Lower leg skin (tissue), 4 donors: ENCODE measurements around the gene FLYWCH2. TPM values are rescaled to one million over a fixed set of nuclear protein-coding genes. Genes with fewer than 3 reads are reported as not detected.

ENCODE experiments used
- DNase-seq, 2 donors: peaks; one replicate each; pipeline ENCODE4 v3.0.0-alpha.2; 2019; ENCODE audit warnings: low spot score in 2 of 2
- H3K4me3 ChIP-seq: fragments of 200-600 bp; sonication (generic); 2 replicates; pipeline ENCODE4 v1.5.1; 2017; ENCODE audit warnings: mild to moderate bottlenecking, low read depth; ENCODE audit not compliant: poor library complexity, severe bottlenecking
- POLR2A ChIP-seq, 2 donors: fragments of 450-650 bp; IDR thresholded peaks; one replicate each; pipeline ENCODE4 v1.6.1; 2016 to 2017; ENCODE audit warnings: antibody characterized with exemption in 2 of 2, mild to moderate bottlenecking in 1 of 2, moderate library complexity in 1 of 2
- WGBS, 2 donors: methylation state at CpG; one replicate each; pipeline ENCODE4 v1.1.5; 2018; 5-methylcytosine and 5-hydroxymethylcytosine counted together
- intact Hi-C: fragments of 100-400 bp; cut with DNase I; formaldehyde crosslinking; loops from one replicate; pipeline ENCODE4 v1.15.0; 2023; ENCODE audit warnings: low total_unique reads
- total RNA-seq, 4 donors: library from RNA; depleted of rRNA; stranded (reverse); fragments of >200 nt; gene quantifications; one replicate each; pipeline ENCODE4 v1.1.0, GENCODE V29; 2016
- TF ChIP-seq, protein P1 (sequence below), 3 donors: fragments of 450-650 bp; IDR thresholded peaks; one replicate each; pipeline ENCODE4 v1.5.1; 2016; ENCODE audit warnings: antibody characterized with exemption in 3 of 3, mild to moderate bottlenecking in 3 of 3, moderate library complexity in 2 of 3

Gene FLYWCH2
- total RNA-seq, 4 donors from 2014 or later: 36.4 to 44.6 (median 40.3) TPM

DNA sequence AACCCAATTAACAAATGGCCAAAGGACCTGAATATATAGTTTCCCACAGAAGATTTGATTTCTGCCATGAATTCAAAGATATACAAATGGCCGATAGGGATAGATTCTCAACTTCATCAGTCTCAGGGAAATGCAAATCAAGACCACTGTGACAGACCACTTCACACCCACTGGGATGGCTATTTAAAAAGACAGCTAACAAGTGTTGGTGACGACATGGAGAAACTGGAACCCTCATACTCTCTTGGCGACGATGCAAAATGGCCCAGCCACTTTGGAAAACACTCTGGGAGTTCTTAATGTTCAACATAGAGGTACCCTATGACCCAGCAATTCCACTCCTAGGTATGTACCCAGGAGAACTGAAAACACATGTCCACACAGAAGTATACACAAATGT is 63.6 kb downstream of the FLYWCH2 start:
- H3K4me3 ChIP-seq: no peak overlapping the region
- DNase-seq: no peak
- WGBS, 2 donors: 95 to 97% methylated on average over 4 of the region's 4 CpGs
- intact Hi-C loops: no loop called here
- TF ChIP-seq, protein P1, sequence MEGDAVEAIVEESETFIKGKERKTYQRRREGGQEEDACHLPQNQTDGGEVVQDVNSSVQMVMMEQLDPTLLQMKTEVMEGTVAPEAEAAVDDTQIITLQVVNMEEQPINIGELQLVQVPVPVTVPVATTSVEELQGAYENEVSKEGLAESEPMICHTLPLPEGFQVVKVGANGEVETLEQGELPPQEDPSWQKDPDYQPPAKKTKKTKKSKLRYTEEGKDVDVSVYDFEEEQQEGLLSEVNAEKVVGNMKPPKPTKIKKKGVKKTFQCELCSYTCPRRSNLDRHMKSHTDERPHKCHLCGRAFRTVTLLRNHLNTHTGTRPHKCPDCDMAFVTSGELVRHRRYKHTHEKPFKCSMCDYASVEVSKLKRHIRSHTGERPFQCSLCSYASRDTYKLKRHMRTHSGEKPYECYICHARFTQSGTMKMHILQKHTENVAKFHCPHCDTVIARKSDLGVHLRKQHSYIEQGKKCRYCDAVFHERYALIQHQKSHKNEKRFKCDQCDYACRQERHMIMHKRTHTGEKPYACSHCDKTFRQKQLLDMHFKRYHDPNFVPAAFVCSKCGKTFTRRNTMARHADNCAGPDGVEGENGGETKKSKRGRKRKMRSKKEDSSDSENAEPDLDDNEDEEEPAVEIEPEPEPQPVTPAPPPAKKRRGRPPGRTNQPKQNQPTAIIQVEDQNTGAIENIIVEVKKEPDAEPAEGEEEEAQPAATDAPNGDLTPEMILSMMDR (IDR thresholded peaks at IDR 0.05): no peak
- no peak for TF ChIP-seq POLR2A (IDR thresholded peaks at IDR 0.05)

Other genes with a start within 250 kb of the FLYWCH2 start
- gene KCTD5, start 200.7 kb upstream of the FLYWCH2 start, total RNA-seq: 10 to 100 TPM; 34.9 to 61.9 (median 51.1) TPM
- 1 to 10 TPM; 1.3 to 5.0 (median 2.0) TPM for gene PRSS27, start 163.0 kb upstream of the FLYWCH2 start, total RNA-seq
- 100 to 1,000 TPM; 257 to 830 (median 272) TPM for gene SRRM2, start 130.6 kb upstream of the FLYWCH2 start, total RNA-seq
- gene ELOB, start 105.9 kb upstream of the FLYWCH2 start, total RNA-seq: 1,000 to 10,000 TPM in 1 of 4 donors, 100 to 1,000 TPM in 3; 244 to 2,128 (median 328) TPM
- not detected for gene PRSS33, start 95.7 kb upstream of the FLYWCH2 start, total RNA-seq
- not detected for gene PRSS41, start 84.7 kb upstream of the FLYWCH2 start, total RNA-seq
- gene PRSS21, start 66.0 kb upstream of the FLYWCH2 start, total RNA-seq: under 1 TPM in 1 of 4 donors, not detected in 3; 0.63 TPM
- 10 to 100 TPM in 3 of 4 donors, 1 to 10 TPM in 1; 5.6 to 67.9 (median 19.4) TPM for gene ZG16B, start 52.9 kb upstream of the FLYWCH2 start, total RNA-seq
- 1 to 10 TPM; 2.3 to 6.7 (median 4.6) TPM for gene PRSS22, start 25.0 kb upstream of the FLYWCH2 start, total RNA-seq
- gene FLYWCH1, start 28.7 kb downstream of the FLYWCH2 start, total RNA-seq: 10 to 100 TPM; 36.9 to 61.4 (median 46.0) TPM
- 1 to 10 TPM; 1.9 to 3.8 (median 2.5) TPM for gene KREMEN2, start 81.1 kb downstream of the FLYWCH2 start, total RNA-seq
- 10 to 100 TPM in 2 of 4 donors, 1 to 10 TPM in 2; 6.2 to 17.9 (median 10.6) TPM for gene PAQR4, start 86.1 kb downstream of the FLYWCH2 start, total RNA-seq
- gene PKMYT1, start 97.2 kb downstream of the FLYWCH2 start, total RNA-seq: 1 to 10 TPM; 3.0 to 7.4 (median 3.9) TPM
- gene CLDN9, start 129.7 kb downstream of the FLYWCH2 start, total RNA-seq: under 1 TPM in 2 of 4 donors, not detected in 2; 0.15 to 0.23 TPM
- gene CLDN6, start 135.0 kb downstream of the FLYWCH2 start, total RNA-seq: not detected
- 10 to 100 TPM; 11.7 to 60.0 (median 23.6) TPM for gene TNFRSF12A, start 137.2 kb downstream of the FLYWCH2 start, total RNA-seq
- 10 to 100 TPM; 27.5 to 41.5 (median 31.9) TPM for gene HCFC1R1, start 140.7 kb downstream of the FLYWCH2 start, total RNA-seq
- 10 to 100 TPM; 13.2 to 22.1 (median 20.1) TPM for gene THOC6, start 140.8 kb downstream of the FLYWCH2 start, total RNA-seq
- 100 to 1,000 TPM in 3 of 4 donors, 10 to 100 TPM in 1; 87.2 to 115 (median 106) TPM for gene BICDL2, start 153.7 kb downstream of the FLYWCH2 start, total RNA-seq
- gene MMP25, start 163.3 kb downstream of the FLYWCH2 start, total RNA-seq: under 1 TPM in 3 of 4 donors, not detected in 1; 0.30 to 0.81 (median 0.49) TPM
- 1 to 10 TPM in 3 of 4 donors, under 1 TPM in 1; 0.80 to 7.2 (median 5.1) TPM for gene IL32, start 182.4 kb downstream of the FLYWCH2 start, total RNA-seq
- not detected for gene ZSCAN10, start 216.1 kb downstream of the FLYWCH2 start, total RNA-seq
- 10 to 100 TPM; 15.1 to 25.3 (median 18.5) TPM for gene ZNF205, start 229.4 kb downstream of the FLYWCH2 start, total RNA-seq